GM18519 (cell line): Measurements from ENCODE around the gene GTF2E1.
A peak's percentile ranks its signal among the peaks of the same experiment; 100 is the strongest.
"Not testable (repeated sequence)": the region's sequence is repeated elsewhere in the genome, so short reads cannot be mapped to it uniquely, and the experiment has no call there.

Experiments
- ATAC-seq: cut with Tn5 transposase; IDR thresholded peaks from one replicate; pipeline ENCODE4 v1.9.1; 2021; ENCODE audit warnings: mild to moderate bottlenecking, moderate library complexity; ENCODE audit not compliant: unreplicated experiment, low FRiP score

Gene GTF2E1

GRCh38 chr3:120742198-120742848 lies at the start of gene GTF2E1, which contains the start of gene RABL3:
Gene GTF2E1 (plus strand): TSS chr3:120742744. CDS start chr3:120750553, 7,809 bp downstream.
Gene RABL3 (minus strand): TSS chr3:120742516. CDS start chr3:120742507, 9 bp downstream.
- ATAC-seq = peak; percentile 99

GRCh38 chr3:120693439-120694171 lies 48.9 kb upstream of the GTF2E1 start:
- ATAC-seq = no peak

GRCh38 chr3:120699333-120699732 lies 43.2 kb upstream of the GTF2E1 start:
- no peak for ATAC-seq

GRCh38 chr3:120705884-120706582 lies 36.5 kb upstream of the GTF2E1 start:
- no peak for ATAC-seq

- no peak for ATAC-seq
Measured at GRCh38 chr3:120706950-120707349, 35.6 kb upstream of the GTF2E1 start.

GRCh38 chr3:120708408-120708807 lies 34.1 kb upstream of the GTF2E1 start:
- peak; percentile 73 for ATAC-seq

GRCh38 chr3:120710369-120710768 lies 32.2 kb upstream of the GTF2E1 start:
- no peak for ATAC-seq

GRCh38 chr3:120713262-120713661 lies 29.3 kb upstream of the GTF2E1 start:
- no peak for ATAC-seq

GRCh38 chr3:120719167-120719834 lies 23.2 kb upstream of the GTF2E1 start:
- not testable (repeated sequence) for ATAC-seq

- ATAC-seq = no peak
Measured at GRCh38 chr3:120726791-120727190, 15.8 kb upstream of the GTF2E1 start.

- ATAC-seq = no peak
Measured at GRCh38 chr3:120730576-120731542, 11.7 kb upstream of the GTF2E1 start.

GRCh38 chr3:120738006-120738405 lies 4.5 kb upstream of the GTF2E1 start:
- ATAC-seq = not testable (repeated sequence)

- no peak for ATAC-seq
Measured at GRCh38 chr3:120741320-120741719, 1.2 kb upstream of the GTF2E1 start.

- ATAC-seq = peak; percentile 22
Measured at GRCh38 chr3:120741837-120742197, 727 bp upstream of the GTF2E1 start.

- ATAC-seq = peak; percentile 4
Measured at GRCh38 chr3:120742849-120743365, 363 bp downstream of the GTF2E1 start.

- no peak for ATAC-seq
Measured at GRCh38 chr3:120743556-120744195, 1.1 kb downstream of the GTF2E1 start.

GRCh38 chr3:120745466-120745865 lies 2.9 kb downstream of the GTF2E1 start:
- ATAC-seq = no peak

GRCh38 chr3:120749843-120750242 lies 7.3 kb downstream of the GTF2E1 start:
- ATAC-seq = no peak

GRCh38 chr3:120752230-120752629 lies 9.7 kb downstream of the GTF2E1 start:
- ATAC-seq = no peak
